Uterus (tissue), 2 donors: Measurements from ENCODE around the gene CTCFL.

Source experiments
- CTCF ChIP-seq, 4 experiments: fragments of 200-600 bp in 2 of 4; fragments of 450-650 bp in 2 of 4; sonication (generic) in 2 of 4; IDR thresholded peaks; one replicate each; pipeline ENCODE4 v1.5.1; 2016 to 2019; ENCODE audit warnings: antibody characterized with exemption in 4 of 4, mild to moderate bottlenecking in 2 of 4, moderate library complexity in 1 of 4
- POLR2A ChIP-seq, 2 donors: fragments of 450-650 bp; IDR thresholded peaks; one replicate each; pipeline ENCODE4 v1.6.1; 2016; ENCODE audit warnings: antibody characterized with exemption in 2 of 2, mild to moderate bottlenecking in 1 of 2, moderate library complexity in 1 of 2

- no peak for TF ChIP-seq CTCF (IDR thresholded peaks at IDR 0.05)
- no peak for TF ChIP-seq POLR2A (IDR thresholded peaks at IDR 0.05)
These were observed 24.7 kb downstream of the CTCFL start for GRCh38 chr20:57500235-57500634.
